Astrocyte (in vitro differentiated cells and primary cell): Measurements from ENCODE around the gene TGM3.

Source experiments
- EZH2 ChIP-seq: IDR thresholded peaks from 2 replicates; pipeline ENCODE4 v1.6.1; 2012; ENCODE audit warnings: mild to moderate bottlenecking, low read length, inconsistent platforms; ENCODE audit not compliant: insufficient read depth
- TF ChIP-seq, protein P1 (sequence below): IDR thresholded peaks from 2 replicates; pipeline ENCODE4 v1.5.1; 2011; ENCODE audit warnings: low read depth, mild to moderate bottlenecking, inconsistent platforms, low read length, moderate library complexity; ENCODE audit not compliant: insufficient read depth

- TF ChIP-seq, protein P1, sequence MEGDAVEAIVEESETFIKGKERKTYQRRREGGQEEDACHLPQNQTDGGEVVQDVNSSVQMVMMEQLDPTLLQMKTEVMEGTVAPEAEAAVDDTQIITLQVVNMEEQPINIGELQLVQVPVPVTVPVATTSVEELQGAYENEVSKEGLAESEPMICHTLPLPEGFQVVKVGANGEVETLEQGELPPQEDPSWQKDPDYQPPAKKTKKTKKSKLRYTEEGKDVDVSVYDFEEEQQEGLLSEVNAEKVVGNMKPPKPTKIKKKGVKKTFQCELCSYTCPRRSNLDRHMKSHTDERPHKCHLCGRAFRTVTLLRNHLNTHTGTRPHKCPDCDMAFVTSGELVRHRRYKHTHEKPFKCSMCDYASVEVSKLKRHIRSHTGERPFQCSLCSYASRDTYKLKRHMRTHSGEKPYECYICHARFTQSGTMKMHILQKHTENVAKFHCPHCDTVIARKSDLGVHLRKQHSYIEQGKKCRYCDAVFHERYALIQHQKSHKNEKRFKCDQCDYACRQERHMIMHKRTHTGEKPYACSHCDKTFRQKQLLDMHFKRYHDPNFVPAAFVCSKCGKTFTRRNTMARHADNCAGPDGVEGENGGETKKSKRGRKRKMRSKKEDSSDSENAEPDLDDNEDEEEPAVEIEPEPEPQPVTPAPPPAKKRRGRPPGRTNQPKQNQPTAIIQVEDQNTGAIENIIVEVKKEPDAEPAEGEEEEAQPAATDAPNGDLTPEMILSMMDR = no peak
- no peak for TF ChIP-seq EZH2
These were observed 14.2 kb upstream of the TGM3 start for GRCh38 chr20:2281563-2281962.
